Testis (tissue), 3 donors: ENCODE results near the gene PRPF6. TPM values are rescaled to one million over a fixed set of nuclear protein-coding genes. Genes with fewer than 3 reads are reported as not detected.

ENCODE experiments used
- DNase-seq: peaks from one replicate; pipeline ENCODE4 v3.0.0-alpha.2; 2019
- H3K27ac ChIP-seq, 2 donors: fragments of 200-600 bp; sonication (generic); one replicate each; pipeline ENCODE4 v1.5.1; 2019
- H3K27me3 ChIP-seq: fragments of 200-600 bp; sonication (generic); one replicate; pipeline ENCODE4 v1.5.1; 2019
- H3K36me3 ChIP-seq: fragments of 200-600 bp; sonication (generic); one replicate; pipeline ENCODE4 v1.5.1; 2017; ENCODE audit warnings: low read depth; ENCODE audit errors: missing control alignments
- H3K4me1 ChIP-seq: fragments of 200-600 bp; sonication (generic); one replicate; pipeline ENCODE4 v1.5.1; 2019
- H3K4me3 ChIP-seq, 2 donors: fragments of 200-600 bp; sonication (generic); one replicate each; pipeline ENCODE4 v1.5.1; 2017 to 2019
- H3K9me3 ChIP-seq: fragments of 200-600 bp; sonication (generic); one replicate; pipeline ENCODE4 v1.5.1; 2017
- CTCF ChIP-seq, 3 experiments: fragments of 450-650 bp in 2 of 3; fragments of 200-600 bp in 1 of 3; sonication (generic) in 1 of 3; IDR thresholded peaks; one replicate each; pipeline ENCODE4 v1.5.1; 2016 to 2019; ENCODE audit warnings: antibody characterized with exemption in 3 of 3, mild to moderate bottlenecking in 2 of 3, moderate library complexity in 1 of 3
- POLR2A ChIP-seq: fragments of 450-650 bp; IDR thresholded peaks from one replicate; pipeline ENCODE4 v1.6.1; 2017; ENCODE audit warnings: antibody characterized with exemption, mild to moderate bottlenecking, moderate library complexity
- WGBS, 2 donors: methylation state at CpG; one replicate each; pipeline ENCODE4 v1.1.5; 2018; 5-methylcytosine and 5-hydroxymethylcytosine counted together
- intact Hi-C: fragments of 100-400 bp; cut with DNase I; formaldehyde crosslinking; loops from one replicate; pipeline ENCODE4 v1.15.1; 2023; ENCODE audit warnings: low total_unique reads
- polyA plus RNA-seq: library from polyadenylated mRNA; stranded (reverse); fragments of 350-450 nt; fragmentation: Illumina TruSeq; extraction: RNeasy Lipid Tissue Mini Kit (QIAGEN cat#74804); gene quantifications from one replicate; pipeline ENCODE4 v1.2.3, GENCODE V29; 2014; ENCODE audit warnings: low read depth, low replicate concordance; ENCODE audit not compliant: insufficient read depth
- total RNA-seq, 2 donors: library from RNA; depleted of rRNA; stranded (reverse); fragments of >200 nt; gene quantifications; one replicate each; pipeline ENCODE4 v1.2.3, GENCODE V29; 2016

PRPF6 gene
- total and polyA plus RNA-seq, 3 donors from 2014 or later: 106 to 114 (median 107) TPM

GRCh38 chr20:63961664-63962425 is 19.1 kb upstream of the PRPF6 start:
- Histone ChIP-seq H3K27ac (no peak overlapping the region), H3K27me3 (no peaks in the 10 kb centered on the region), H3K36me3 (no peaks in the 10 kb centered on the region), H3K4me3 (no peak overlapping the region), H3K4me1 (peaks cover 10% of the 10 kb centered on the region), H3K9me3 (no peaks in the 10 kb centered on the region)
- WGBS, 2 donors: 85 to 90% methylated on average over 17 to 26 of the region's 26 CpGs
- intact Hi-C loops: no loop called here
- TF ChIP-seq POLR2A (no peak), CTCF (IDR thresholded peaks at IDR 0.05) (no peak)
- DNase-seq: no peak

GRCh38 chr20:63962426-63963347 is 18.2 kb upstream of the PRPF6 start:
- TF ChIP-seq CTCF (IDR thresholded peaks at IDR 0.05) (no peak), POLR2A (no peak)
- H3K4me1 ChIP-seq: peaks cover 4% of the 10 kb centered on the region
- DNase-seq: no peak
- no peaks in the 10 kb centered on the region for H3K27me3 ChIP-seq
- H3K4me3 ChIP-seq: no peak overlapping the region
- no peak overlapping the region for H3K27ac ChIP-seq
- H3K9me3 ChIP-seq: no peaks in the 10 kb centered on the region
- WGBS, 2 donors: 93 to 94% methylated on average over 38 to 61 of the region's 61 CpGs
- intact Hi-C loops: no loop called here
- no peaks in the 10 kb centered on the region for H3K36me3 ChIP-seq

GRCh38 chr20:63963348-63963741 is 17.6 kb upstream of the PRPF6 start:
- Histone ChIP-seq H3K4me3 (no peak overlapping the region), H3K4me1 (peaks cover 3% of the 10 kb centered on the region), H3K27me3 (no peaks in the 10 kb centered on the region), H3K36me3 (no peaks in the 10 kb centered on the region), H3K9me3 (no peaks in the 10 kb centered on the region), H3K27ac (no peak overlapping the region)
- 89 to 100% methylated on average over 2 to 27 of the region's 27 CpGs for WGBS, 2 donors
- no peak for DNase-seq
- TF ChIP-seq CTCF (IDR thresholded peaks at IDR 0.05) (no peak), POLR2A (no peak)
- intact Hi-C loops: no loop called here

- WGBS, 2 donors: 90 to 99% methylated on average over 9 to 15 of the region's 16 CpGs
- Histone ChIP-seq H3K36me3 (no peaks in the 10 kb centered on the region), H3K4me1 (peaks cover 8% of the 10 kb centered on the region), H3K4me3 (no peak overlapping the region), H3K9me3 (no peaks in the 10 kb centered on the region), H3K27ac (no peak overlapping the region), H3K27me3 (no peaks in the 10 kb centered on the region)
- no peak for DNase-seq
- intact Hi-C loops: no loop called here
- no peak for TF ChIP-seq POLR2A
- no peak for TF ChIP-seq CTCF (IDR thresholded peaks at IDR 0.05)
These were observed 17.1 kb upstream of the PRPF6 start for GRCh38 chr20:63963784-63964301.
